Loucy (cell line): ENCODE measurements around the gene NEMF.
"Not testable (repeated sequence)": the region's sequence is repeated elsewhere in the genome, so short reads cannot be mapped to it uniquely, and the experiment has no call there.

Experiments
- H2AFZ ChIP-seq: fragments of 200-600 bp; sonication (generic); 2 replicates; pipeline ENCODE4 v1.6.0; 2016; ENCODE audit warnings: antibody characterized with exemption, mild to moderate bottlenecking, low read length, moderate library complexity
- H3F3A ChIP-seq: fragments of 200-600 bp; 2 replicates; pipeline ENCODE4 v1.6.0; 2016; ENCODE audit warnings: antibody characterized with exemption, low read depth, mild to moderate bottlenecking
- H3K27me3 ChIP-seq: fragments of 200-600 bp; sonication (generic); 2 replicates; pipeline ENCODE4 v1.6.1; 2014; ENCODE audit warnings: low read length, mild to moderate bottlenecking; ENCODE audit not compliant: insufficient read depth, poor library complexity, severe bottlenecking
- H3K36me3 ChIP-seq: fragments of 200-600 bp; sonication (generic); 2 replicates; pipeline ENCODE4 v1.6.1; 2016; ENCODE audit warnings: low read length; ENCODE audit not compliant: insufficient read depth
- H3K4me1 ChIP-seq: fragments of 200-600 bp; sonication (generic); 2 replicates; pipeline ENCODE4 v1.5.1; 2014; ENCODE audit warnings: low read length, mild to moderate bottlenecking; ENCODE audit not compliant: insufficient read depth, poor library complexity, severe bottlenecking
- H3K4me2 ChIP-seq: fragments of 200-600 bp; sonication (generic); 2 replicates; pipeline ENCODE4 v1.6.0; 2014; ENCODE audit warnings: antibody characterized with exemption, low read length, low read depth, mild to moderate bottlenecking; ENCODE audit not compliant: poor library complexity, severe bottlenecking
- H3K4me3 ChIP-seq: fragments of 200-600 bp; sonication (generic); 2 replicates; pipeline ENCODE4 v1.5.1; 2014; ENCODE audit warnings: low read length, mild to moderate bottlenecking, mixed read lengths; ENCODE audit not compliant: poor library complexity, severe bottlenecking
- H3K79me2 ChIP-seq: fragments of 200-600 bp; sonication (generic); 2 replicates; pipeline ENCODE4 v1.6.1; 2014; ENCODE audit warnings: low read length; ENCODE audit not compliant: insufficient read depth
- H3K9ac ChIP-seq: fragments of 200-600 bp; sonication (generic); 2 replicates; pipeline ENCODE4 v1.6.0; 2014; ENCODE audit warnings: mild to moderate bottlenecking, low read depth, low read length, moderate library complexity; ENCODE audit not compliant: poor library complexity, severe bottlenecking
- H3K9me2 ChIP-seq: fragments of 200-600 bp; sonication (generic); replicated peaks from 2 replicates; pipeline ENCODE4 v1.6.1; 2016; ENCODE audit warnings: low read depth, low read length, mixed read lengths
- H3K9me3 ChIP-seq: fragments of 200-600 bp; sonication (generic); 2 replicates; pipeline ENCODE4 v1.6.1; 2014; ENCODE audit warnings: mild to moderate bottlenecking, antibody characterized with exemption, low read length, low read depth; ENCODE audit not compliant: insufficient read depth
- H4K20me1 ChIP-seq: fragments of 200-600 bp; sonication (generic); 2 replicates; pipeline ENCODE4 v1.6.0; 2014; ENCODE audit warnings: antibody characterized with exemption, low read length, mild to moderate bottlenecking; ENCODE audit not compliant: insufficient read depth, poor library complexity, severe bottlenecking
- CTCF ChIP-seq: fragments of 200-600 bp; sonication (generic); conservative IDR thresholded peaks from 2 replicates; pipeline ENCODE4 v1.5.1; 2014; ENCODE audit warnings: mild to moderate bottlenecking, antibody characterized with exemption, low read length
- EZH2phosphoT487 ChIP-seq: fragments of 200-600 bp; IDR thresholded peaks from 2 replicates; pipeline ENCODE4 v1.6.1; 2018; ENCODE audit warnings: antibody characterized with exemption, mild to moderate bottlenecking, moderate library complexity, borderline replicate concordance

Gene NEMF

DNA sequence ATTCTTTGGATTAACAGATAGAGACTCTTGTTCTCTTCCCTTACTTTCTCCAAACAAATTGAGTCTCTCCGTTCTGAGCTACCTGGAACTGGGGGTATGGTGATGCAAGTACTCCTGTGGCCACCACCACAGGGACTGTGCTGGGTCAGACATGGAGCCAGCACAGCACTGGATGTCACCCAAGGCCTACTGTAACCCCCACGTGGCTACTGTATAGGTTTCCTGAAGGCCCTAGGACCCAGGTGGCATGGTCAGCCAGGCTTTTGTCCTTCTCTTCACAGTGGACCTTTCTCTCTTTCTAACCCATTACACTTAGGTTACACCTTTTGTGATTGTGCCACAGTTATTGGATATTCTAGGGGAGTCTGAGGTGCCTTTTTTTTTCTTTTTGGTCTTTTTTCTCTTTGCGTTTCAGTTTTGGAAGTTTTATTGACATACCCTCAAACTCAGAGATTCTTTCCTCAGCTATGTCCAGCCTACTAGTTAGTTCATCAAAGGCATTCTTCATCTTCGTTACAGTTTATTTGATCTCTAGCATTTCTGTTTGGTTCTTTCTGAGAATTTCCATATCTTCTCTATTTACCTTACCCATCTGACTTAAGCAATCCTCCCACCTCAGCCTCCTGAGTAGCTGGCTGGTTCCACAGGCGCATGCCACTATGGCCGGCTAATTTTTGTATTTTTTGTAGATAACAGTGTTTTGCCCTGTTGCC lies 90.6 kb downstream of the NEMF start:
- H3K9ac ChIP-seq: no peak overlapping the region
- H3K4me3 ChIP-seq: no peak overlapping the region
- peaks cover 4% of the 10 kb centered on the region for H3K4me1 ChIP-seq
- H3K9me2 ChIP-seq: no peaks in the 10 kb centered on the region
- H3K9me3 ChIP-seq: no peaks in the 10 kb centered on the region
- TF ChIP-seq CTCF: no peak
- H3F3A ChIP-seq: 0 out of 2 replicates have a peak, but pooled peaks cover under 1% of the 10 kb centered on the region
- no peak overlapping the region for H2AFZ ChIP-seq
- no peak overlapping the region for H3K4me2 ChIP-seq
- H3K36me3 ChIP-seq: no peaks in the 10 kb centered on the region
- no peaks in the 10 kb centered on the region for H4K20me1 ChIP-seq
- no peaks in the 10 kb centered on the region for H3K79me2 ChIP-seq
- no peaks in the 10 kb centered on the region for H3K27me3 ChIP-seq

- no peak for TF ChIP-seq CTCF
- no peak for TF ChIP-seq EZH2phosphoT487
- H3K9me2 ChIP-seq: no peaks in the 10 kb centered on the region
- H3K9ac ChIP-seq: no peak overlapping the region
- no peak overlapping the region for H3K4me3 ChIP-seq
- H2AFZ ChIP-seq: no peak overlapping the region
- H3K4me2 ChIP-seq: no peak overlapping the region
- H3K36me3 ChIP-seq: no peaks in the 10 kb centered on the region
- no peaks in the 10 kb centered on the region for H4K20me1 ChIP-seq
- H3K9me3 ChIP-seq: no peaks in the 10 kb centered on the region
- H3F3A ChIP-seq: no peaks in the 10 kb centered on the region
- no peaks in the 10 kb centered on the region for H3K79me2 ChIP-seq
- H3K4me1 ChIP-seq: no peaks in the 10 kb centered on the region
- no peaks in the 10 kb centered on the region for H3K27me3 ChIP-seq
Measured at GRCh38 chr14:49755378-49755777, 97.2 kb downstream of the NEMF start.

- no peaks in the 10 kb centered on the region for H3K9me2 ChIP-seq
- no peak overlapping the region for H2AFZ ChIP-seq
- no peaks in the 10 kb centered on the region for H3F3A ChIP-seq
- no peaks in the 10 kb centered on the region for H3K9me3 ChIP-seq
- no peak overlapping the region for H3K9ac ChIP-seq
- no peak for TF ChIP-seq CTCF
- TF ChIP-seq EZH2phosphoT487: no peak
- no peaks in the 10 kb centered on the region for H3K36me3 ChIP-seq
- no peaks in the 10 kb centered on the region for H3K4me1 ChIP-seq
- H4K20me1 ChIP-seq: no peaks in the 10 kb centered on the region
- no peak overlapping the region for H3K4me2 ChIP-seq
- no peaks in the 10 kb centered on the region for H3K79me2 ChIP-seq
- no peak overlapping the region for H3K4me3 ChIP-seq
- no peaks in the 10 kb centered on the region for H3K27me3 ChIP-seq
Measured at GRCh38 chr14:49754570-49755097, 98.0 kb downstream of the NEMF start.

DNA sequence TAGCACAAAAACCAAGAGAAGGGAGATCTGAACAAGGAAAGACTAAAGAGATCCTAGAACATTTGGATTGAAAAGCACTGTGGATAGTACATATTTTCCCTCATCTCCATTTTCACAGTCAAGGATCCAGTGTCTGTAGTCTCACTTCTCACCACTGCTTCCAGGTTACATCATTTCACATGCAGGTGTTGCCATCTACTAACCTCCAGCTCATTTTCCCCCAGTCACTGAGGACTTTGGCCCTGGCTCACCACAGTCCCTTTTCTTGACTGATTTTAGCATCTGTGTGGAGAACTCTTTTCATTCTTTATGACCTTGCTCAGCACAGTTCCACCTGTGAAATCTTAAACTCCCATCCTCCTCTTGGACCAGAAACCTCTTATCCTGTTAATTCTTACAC lies 106.1 kb downstream of the NEMF start:
- not testable (repeated sequence) for H3K9me2 ChIP-seq, H2AFZ ChIP-seq, H3K36me3 ChIP-seq, H3K4me1 ChIP-seq, H4K20me1 ChIP-seq, H3K4me2 ChIP-seq, H3K27me3 ChIP-seq, H3K9me3 ChIP-seq, H3K4me3 ChIP-seq, H3F3A ChIP-seq, H3K9ac ChIP-seq, H3K79me2 ChIP-seq
